K562 (cell line): Measurements from ENCODE around the gene PTK7. TPM values are rescaled to one million over a fixed set of nuclear protein-coding genes. Genes with fewer than 3 reads are reported as not detected.

ENCODE experiments used
- CTCF ChIP-seq, 3 experiments: IDR thresholded peaks in 2 of 3; conservative IDR thresholded peaks in 1 of 3; 2 replicates each; pipeline ENCODE4 v1.5.1; 2011 to 2012; ENCODE audit warnings: low read length in 3 of 3, mild to moderate bottlenecking in 3 of 3, control low read depth in 2 of 3, improper control_type of control experiment in 1 of 3, inconsistent platforms in 1 of 3, low read depth in 1 of 3, mixed read lengths in 1 of 3, moderate library complexity in 1 of 3; ENCODE audit not compliant: insufficient read depth in 2 of 3
- KLF16 ChIP-seq: IDR thresholded peaks from 2 replicates; pipeline ENCODE4 v1.6.1; 2016; ENCODE audit warnings: antibody characterized with exemption
- MAZ ChIP-seq, 2 experiments: fragments of 450-650 bp in 1 of 2; sonication (generic) in 1 of 2; formaldehyde crosslinking; IDR thresholded peaks in 1 of 2; conservative IDR thresholded peaks in 1 of 2; 2 replicates each; pipeline versions ENCODE4 v1.4.0 to v1.5.0; 2020; ENCODE audit warnings: mild to moderate bottlenecking in 1 of 2, missing genetic modification reagents in 1 of 2
- RB1 ChIP-seq: fragments of 450-650 bp; IDR thresholded peaks from 2 replicates; pipeline ENCODE4 v1.6.1; 2017; ENCODE audit warnings: low read depth, mild to moderate bottlenecking
- TOE1 ChIP-seq, 2 experiments: fragments of 450-650 bp in 1 of 2; sonication (generic) in 1 of 2; formaldehyde crosslinking in 1 of 2; IDR thresholded peaks; 2 replicates each; pipeline versions ENCODE4 v1.7.1 to v1.8.0; 2016 to 2022; ENCODE audit warnings: borderline replicate concordance in 2 of 2, mild to moderate bottlenecking in 2 of 2, antibody characterized with exemption in 1 of 2, inconsistent platforms in 1 of 2, low read depth in 1 of 2, missing genetic modification reagents in 1 of 2, moderate library complexity in 1 of 2
- ZNF384 ChIP-seq: IDR thresholded peaks from 2 replicates; pipeline ENCODE4 v1.6.1; 2012; ENCODE audit warnings: low read depth, low read length, improper control_type of control experiment
- polyA plus RNA-seq, 8 experiments: library from polyadenylated mRNA; depleted of rRNA in 4 of 8; stranded (reverse) in 5 of 8; unstranded in 3 of 8; fragments of >200 nt; fragmentation: Nextera tagmentation in 2 of 8; fragmentation: Illumina TruSeq in 1 of 8; extraction: Ambion mirVana in 2 of 8; extraction: Trizol in 1 of 8; gene quantifications; 2 replicates each; pipeline versions ENCODE4 v1.2.1 to v1.2.3, GENCODE V29; 2011 to 2014; ENCODE audit warnings: inconsistent platforms in 1 of 8, missing spikeins in 1 of 8
- total RNA-seq, 7 experiments: library from RNA; depleted of rRNA in 6 of 7; stranded (reverse); fragments of >200 nt in 6 of 7; fragmentation: Illumina TruSeq in 2 of 7; extraction: Trizol in 2 of 7; gene quantifications; 2 replicates each; pipeline versions ENCODE4 v1.2.1 to v1.2.3, GENCODE V29; 2011 to 2021; ENCODE audit warnings: low replicate concordance in 1 of 7

PTK7 gene
- total and polyA plus RNA-seq, 9 of the 15 experiments (the other 6 are each of a cell fraction or from before 2014, with no cell fraction given) = 0.20 to 6.8 (median 4.2) TPM

GRCh38 chr6:43129434-43130194 lies 53.5 kb downstream of the PTK7 start (continued):
- TF ChIP-seq ZNF384 (peak; percentile 66; the same call in 1 of the 2 replicates), MAZ (CRISPR knock-in tag; conservative IDR thresholded peaks at IDR 0.05 in 1 of 2, IDR thresholded peaks at IDR 0.05 in 1 of 2) (peak in 1 of 2 experiments; percentile 64; a peak in 2 of 4 replicates), TOE1 (IDR thresholded peaks at IDR 0.05; ENCODE audit: borderline replicate concordance) (peak; percentile 53), TOE1 (CRISPR knock-in tag; IDR thresholded peaks at IDR 0.05; ENCODE audit: borderline replicate concordance, low read depth) (no peak), KLF16 (peak; percentile 57), CTCF (IDR thresholded peaks at IDR 0.05 in 2 of 3, conservative IDR thresholded peaks at IDR 0.05 in 1 of 3; ENCODE audit: insufficient read depth in 2 of 3, low read depth in 1 of 3, low read length in 3 of 3) (peak; percentile 90 to 98 (median 92)), RB1 (0 out of 2 replicates have a peak, but pooled peaks have one; percentile 29)
